HEK293 (cell line): ENCODE results near the gene NELL1.

Experiments used
- CTCF ChIA-PET: fragments of 350-600 bp; formaldehyde crosslinking; extraction: SDS; loops from one replicate; lab custom pipeline; 2021; ENCODE audit warnings: antibody characterized with exemption; lab: Yijun Ruan, JAX
- POLR2A ChIA-PET: fragments of 300-600 bp; formaldehyde crosslinking; extraction: SDS; loops from one replicate; lab custom pipeline; 2020; ENCODE audit warnings: antibody characterized with exemption, inconsistent platforms; lab: Yijun Ruan, JAX
- H3K27ac ChIP-seq: fragments of 200-500 bp; sonication (Bioruptor generic); 2 replicates; pipeline ENCODE4 v1.5.1; 2014; ENCODE audit warnings: low read depth, low read length, control low read depth, inconsistent platforms; ENCODE audit errors: extremely low read depth
- H3K36me3 ChIP-seq, 2 experiments: fragments of 200-500 bp in 1 of 2; sonication (Bioruptor generic) in 1 of 2; 1 replicate in 1 of 2; 2 replicates in 1 of 2; pipeline ENCODE4 v1.5.1; 2014 to 2017; ENCODE audit warnings: inconsistent platforms in 2 of 2, low read length in 2 of 2; ENCODE audit not compliant: control insufficient read depth in 2 of 2, insufficient read depth in 1 of 2
- H3K4me1 ChIP-seq: fragments of 200-500 bp; sonication (Bioruptor generic); 2 replicates; pipeline ENCODE4 v1.5.1; 2014; ENCODE audit warnings: mild to moderate bottlenecking, low read length, inconsistent platforms; ENCODE audit not compliant: control insufficient read depth, insufficient read depth
- H3K4me3 ChIP-seq: 2 replicates; pipeline ENCODE4 v1.5.1; 2011; ENCODE audit warnings: low read depth, mild to moderate bottlenecking, control low read depth, low read length, moderate library complexity
- H3K9me3 ChIP-seq: fragments of 200-500 bp; sonication (Bioruptor generic); 2 replicates; pipeline ENCODE4 v1.5.1; 2014; ENCODE audit warnings: low read depth, low read length, inconsistent platforms; ENCODE audit not compliant: control insufficient read depth, insufficient read depth
- HOXC10 ChIP-seq: sonication (generic); formaldehyde crosslinking; IDR thresholded peaks from 2 replicates; pipeline ENCODE4 v1.8.1; 2023; ENCODE audit warnings: mild to moderate bottlenecking, missing genetic modification reagents
- INSM2 ChIP-seq: fragments of 450-650 bp; formaldehyde crosslinking; IDR thresholded peaks from 2 replicates; pipeline ENCODE4 v1.5.1; 2016; ENCODE audit warnings: missing biosample characterization, missing genetic modification characterization
- KLF16 ChIP-seq: fragments of 450-650 bp; formaldehyde crosslinking; IDR thresholded peaks from 2 replicates; pipeline ENCODE4 v1.5.1; 2017; ENCODE audit warnings: missing biosample characterization, missing genetic modification characterization
- OVOL3 ChIP-seq: fragments of 450-650 bp; formaldehyde crosslinking; IDR thresholded peaks from 2 replicates; pipeline ENCODE4 v1.5.1; 2016; ENCODE audit warnings: missing biosample characterization, missing genetic modification characterization
- PRDM2 ChIP-seq: fragments of 450-650 bp; formaldehyde crosslinking; IDR thresholded peaks from 2 replicates; pipeline ENCODE4 v1.5.1; 2016; ENCODE audit warnings: missing biosample characterization, missing genetic modification characterization, borderline replicate concordance
- REPIN1 ChIP-seq: fragments of 450-650 bp; formaldehyde crosslinking; IDR thresholded peaks from 2 replicates; pipeline ENCODE4 v1.5.1; 2017; ENCODE audit warnings: missing biosample characterization, missing genetic modification characterization, low read depth
- ZNF114 ChIP-seq: fragments of 450-650 bp; formaldehyde crosslinking; IDR thresholded peaks from 2 replicates; pipeline ENCODE4 v1.5.0; 2017; ENCODE audit warnings: missing biosample characterization, missing genetic modification characterization
- ZNF148 ChIP-seq: fragments of 450-650 bp; formaldehyde crosslinking; IDR thresholded peaks from 2 replicates; pipeline ENCODE4 v1.5.0; 2017; ENCODE audit warnings: missing biosample characterization, missing genetic modification characterization, borderline replicate concordance
- ZNF211 ChIP-seq: fragments of 450-650 bp; formaldehyde crosslinking; IDR thresholded peaks from 2 replicates; pipeline ENCODE4 v1.5.1; 2016; ENCODE audit warnings: low read depth, missing biosample characterization, missing genetic modification characterization
- ZNF274 ChIP-seq, 2 experiments: fragments of 200-500 bp in 1 of 2; fragments of 450-650 bp in 1 of 2; sonication (Bioruptor generic) in 1 of 2; formaldehyde crosslinking in 1 of 2; IDR thresholded peaks; 2 replicates each; pipeline versions ENCODE4 v1.5.1 to v1.6.1; 2014 to 2016; ENCODE audit warnings: borderline replicate concordance in 1 of 2, inconsistent platforms in 1 of 2, low read length in 1 of 2, missing biosample characterization in 1 of 2, missing genetic modification characterization in 1 of 2
- ZNF341 ChIP-seq: fragments of 450-650 bp; formaldehyde crosslinking; IDR thresholded peaks from 2 replicates; pipeline ENCODE4; 2016; ENCODE audit warnings: low read depth, missing biosample characterization, missing genetic modification characterization
- ZNF362 ChIP-seq: fragments of 450-650 bp; formaldehyde crosslinking; IDR thresholded peaks from 2 replicates; pipeline ENCODE4 v1.5.1; 2016; ENCODE audit warnings: missing biosample characterization, missing genetic modification characterization
- ZNF433 ChIP-seq: fragments of 450-650 bp; formaldehyde crosslinking; IDR thresholded peaks from 2 replicates; pipeline ENCODE4 v1.5.1; 2016; ENCODE audit warnings: missing biosample characterization, missing genetic modification characterization, low read depth
- ZNF473 ChIP-seq: fragments of 450-650 bp; formaldehyde crosslinking; IDR thresholded peaks from 2 replicates; pipeline ENCODE4 v1.5.1; 2017; ENCODE audit warnings: missing biosample characterization, missing genetic modification characterization
- ZNF488 ChIP-seq: fragments of 450-650 bp; formaldehyde crosslinking; IDR thresholded peaks from 2 replicates; pipeline ENCODE4 v1.5.1; 2016; ENCODE audit warnings: missing biosample characterization, missing genetic modification characterization
- ZNF510 ChIP-seq: fragments of 450-650 bp; formaldehyde crosslinking; IDR thresholded peaks from 2 replicates; pipeline ENCODE4 v1.5.1; 2018; ENCODE audit warnings: mild to moderate bottlenecking, missing genetic modification characterization, missing biosample characterization; ENCODE audit not compliant: insufficient replicate concordance
- ZNF521 ChIP-seq: fragments of 450-650 bp; formaldehyde crosslinking; IDR thresholded peaks from 2 replicates; pipeline ENCODE4 v1.5.1; 2017; ENCODE audit warnings: missing biosample characterization, mild to moderate bottlenecking, missing genetic modification characterization
- ZNF580 ChIP-seq: fragments of 450-650 bp; formaldehyde crosslinking; IDR thresholded peaks from 2 replicates; pipeline ENCODE4 v1.5.1; 2016; ENCODE audit warnings: missing biosample characterization, missing genetic modification characterization
- ZNF670 ChIP-seq: fragments of 450-650 bp; formaldehyde crosslinking; IDR thresholded peaks from 2 replicates; pipeline ENCODE4 v1.5.1; 2016; ENCODE audit warnings: missing biosample characterization, missing genetic modification characterization, low read depth
- ZNF692 ChIP-seq: fragments of 450-650 bp; formaldehyde crosslinking; IDR thresholded peaks from 2 replicates; pipeline ENCODE4 v1.5.1; 2016; ENCODE audit warnings: missing biosample characterization, missing genetic modification characterization
- ZNF701 ChIP-seq: fragments of 450-650 bp; formaldehyde crosslinking; IDR thresholded peaks from 2 replicates; pipeline ENCODE4 v1.5.1; 2016; ENCODE audit warnings: missing biosample characterization, missing genetic modification characterization

Gene NELL1

GRCh38 chr11:21205205-21205604, 535.8 kb downstream of the NELL1 start:
- Histone ChIP-seq H3K36me3 (no peaks in the 10 kb centered on the region), H3K4me3 (no peak overlapping the region), H3K27ac (no peak overlapping the region), H3K9me3 (no peaks in the 10 kb centered on the region), H3K4me1 (no peaks in the 10 kb centered on the region)
- TF ChIP-seq INSM2 (no peak), ZNF362 (tag by site-specific recombination) (no peak), REPIN1 (tag by site-specific recombination) (no peak), ZNF473 (tag by site-specific recombination) (no peak), ZNF670 (tag by site-specific recombination) (no peak), ZNF510 (tag by site-specific recombination) (no peak), ZNF211 (tag by site-specific recombination) (no peak), ZNF701 (tag by site-specific recombination) (no peak), ZNF692 (no peak)
- ChIA-PET POLR2A (no interaction called here), CTCF (interaction anchor here (0.8 kb wide), 1 partner anchor 15 kb away, joined by 3 read pairs; no protein-coding TSS in a partner anchor)

GRCh38 chr11:21225860-21226259, 556.5 kb downstream of the NELL1 start:
- no peaks in the 10 kb centered on the region for H3K4me1 ChIP-seq
- H3K9me3 ChIP-seq, result no peaks in the 10 kb centered on the region
- H3K4me3 ChIP-seq, result no peak overlapping the region
- no peak overlapping the region for H3K27ac ChIP-seq
- H3K36me3 ChIP-seq, result no peaks in the 10 kb centered on the region
- CTCF ChIA-PET, result no interaction called here
- POLR2A ChIA-PET, result no interaction called here
- no peak for TF ChIP-seq ZNF521 (tag by site-specific recombination)
- TF ChIP-seq ZNF341 (tag by site-specific recombination), result no peak
- no peak for TF ChIP-seq ZNF114 (tag by site-specific recombination)
- TF ChIP-seq OVOL3 (tag by site-specific recombination), result no peak
- no peak for TF ChIP-seq HOXC10 (CRISPR knock-in tag)
- no peak for TF ChIP-seq ZNF488 (tag by site-specific recombination)
- no peak for TF ChIP-seq ZNF580
- no peak for TF ChIP-seq PRDM2 (tag by site-specific recombination)
- TF ChIP-seq ZNF148 (tag by site-specific recombination), result no peak
- TF ChIP-seq KLF16 (tag by site-specific recombination), result no peak
- TF ChIP-seq ZNF433 (tag by site-specific recombination), result no peak
- TF ChIP-seq ZNF274 (IDR thresholded peaks at IDR 0.05; ENCODE audit: low read length), result no peak
- no peak for TF ChIP-seq ZNF274 (tag by site-specific recombination; IDR thresholded peaks at IDR 0.05; ENCODE audit: borderline replicate concordance)
